Activated CD4-positive, alpha-beta T cell treated with anti-CD3 and anti-CD28 coated beads, Interleukin-2, Interleukin-6, amounts not matched to agents 100 ng/mL and 50 ng/mL, durations not matched to agents 16 hours and 8 hours (primary cell): ENCODE data around the gene TRMT2A.

Experiments
- DNase-seq: peaks from one replicate; pipeline ENCODE4 v3.0.0-alpha.2; 2020

TRMT2A gene

GRCh38 chr22:20099099-20099711 lies 17.8 kb downstream of the TRMT2A start:
- no peak for DNase-seq

- no peak for DNase-seq
Observed at GRCh38 chr22:20096574-20097420, 20.2 kb downstream of the TRMT2A start.

GRCh38 chr22:20095521-20095920 lies 21.5 kb downstream of the TRMT2A start:
- DNase-seq = no peak

GRCh38 chr22:20094197-20094807 lies 22.7 kb downstream of the TRMT2A start:
- DNase-seq = no peak

- no peak for DNase-seq
Observed at GRCh38 chr22:20093418-20094196, 23.4 kb downstream of the TRMT2A start.

- DNase-seq = no peak
Observed at GRCh38 chr22:20092477-20092854, 24.6 kb downstream of the TRMT2A start.

- DNase-seq = no peak
Observed at GRCh38 chr22:20091690-20092476, 25.1 kb downstream of the TRMT2A start.

GRCh38 chr22:20090730-20091240 lies 26.2 kb downstream of the TRMT2A start:
- no peak for DNase-seq

- DNase-seq = no peak
Observed at GRCh38 chr22:20089977-20090729, 26.9 kb downstream of the TRMT2A start.

- DNase-seq = no peak
Observed at GRCh38 chr22:20089226-20089976, 27.6 kb downstream of the TRMT2A start.

GRCh38 chr22:20088263-20088648 lies 28.8 kb downstream of the TRMT2A start:
- DNase-seq = no peak

- DNase-seq = no peak
Observed at GRCh38 chr22:20087319-20088262, 29.4 kb downstream of the TRMT2A start.

GRCh38 chr22:20086763-20087162 lies 30.3 kb downstream of the TRMT2A start:
- DNase-seq = no peak

- DNase-seq = no peak
Observed at GRCh38 chr22:20086101-20086599, 30.9 kb downstream of the TRMT2A start.

- DNase-seq = no peak
Observed at GRCh38 chr22:20085651-20086050, 31.4 kb downstream of the TRMT2A start.

- DNase-seq = peak; percentile 36
Observed at GRCh38 chr22:20084547-20085413, 32.2 kb downstream of the TRMT2A start.

GRCh38 chr22:20083891-20084546 lies 33.0 kb downstream of the TRMT2A start:
- no peak for DNase-seq
